Mucosa of stomach (tissue), 1 donor: ENCODE data around the gene F12.
"Not testable (repeated sequence)": the region's sequence is repeated elsewhere in the genome, so short reads cannot be mapped to it uniquely, and the experiment has no call there.

Experiments used
- H3K27me3 ChIP-seq: one replicate; pipeline ENCODE4 v1.7.0; 2013; ENCODE audit warnings: mild to moderate bottlenecking, low read length; ENCODE audit not compliant: control insufficient read depth, insufficient read depth
- H3K36me3 ChIP-seq: one replicate; pipeline ENCODE4 v1.7.0; 2013; ENCODE audit warnings: low read length; ENCODE audit not compliant: control insufficient read depth, insufficient read depth
- H3K4me1 ChIP-seq: one replicate; pipeline ENCODE4 v1.7.0; 2013; ENCODE audit warnings: mild to moderate bottlenecking, low read length; ENCODE audit not compliant: control insufficient read depth, insufficient read depth
- H3K4me3 ChIP-seq: one replicate; pipeline ENCODE4 v1.7.0; 2013; ENCODE audit warnings: low read length
- H3K9ac ChIP-seq: one replicate; pipeline ENCODE4 v1.7.0; 2013; ENCODE audit warnings: mild to moderate bottlenecking, low read length, moderate library complexity
- H3K9me3 ChIP-seq: one replicate; pipeline ENCODE4 v1.7.0; 2013; ENCODE audit warnings: mild to moderate bottlenecking, low read length, moderate library complexity; ENCODE audit not compliant: control insufficient read depth
- donor health status: Pancreatic carcinoma.

The F12 gene

DNA sequence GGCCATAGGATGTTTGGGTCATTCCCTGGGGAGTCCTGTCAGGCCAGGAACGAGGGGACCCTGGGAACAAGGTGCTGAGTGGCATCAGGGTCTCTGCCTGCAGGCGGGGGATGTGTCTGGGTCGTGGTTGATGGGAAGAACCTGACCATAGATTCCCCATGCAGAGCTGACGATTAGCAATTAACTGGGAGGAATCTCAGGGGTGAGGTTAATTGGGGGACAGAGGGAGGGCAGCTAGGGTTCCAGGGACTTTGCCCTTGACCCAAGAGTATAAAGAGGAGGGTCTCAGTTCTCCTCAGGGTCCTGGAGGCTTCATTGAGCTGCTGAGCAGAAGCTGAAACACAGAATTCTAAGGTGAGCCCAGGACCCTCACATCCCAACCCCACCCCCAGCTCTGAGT is 25.2 kb downstream of the F12 start, which contains the start of gene SLC34A1:
Gene SLC34A1 (plus strand): TSS at position 301 of the 400 bp plus-strand sequence. CDS start 1,308 bp downstream, outside the sequence.
- H3K9me3 ChIP-seq = no peaks in the 10 kb centered on the region
- H3K4me3 ChIP-seq = no peak within 1 kb of the TSS
- H3K9ac ChIP-seq = no peak within 1 kb of the TSS
- H3K27me3 ChIP-seq = no peaks in the 10 kb centered on the region
- peaks cover 2% of the 10 kb centered on the region for H3K4me1 ChIP-seq
- no peaks in the 10 kb centered on the region for H3K36me3 ChIP-seq

DNA sequence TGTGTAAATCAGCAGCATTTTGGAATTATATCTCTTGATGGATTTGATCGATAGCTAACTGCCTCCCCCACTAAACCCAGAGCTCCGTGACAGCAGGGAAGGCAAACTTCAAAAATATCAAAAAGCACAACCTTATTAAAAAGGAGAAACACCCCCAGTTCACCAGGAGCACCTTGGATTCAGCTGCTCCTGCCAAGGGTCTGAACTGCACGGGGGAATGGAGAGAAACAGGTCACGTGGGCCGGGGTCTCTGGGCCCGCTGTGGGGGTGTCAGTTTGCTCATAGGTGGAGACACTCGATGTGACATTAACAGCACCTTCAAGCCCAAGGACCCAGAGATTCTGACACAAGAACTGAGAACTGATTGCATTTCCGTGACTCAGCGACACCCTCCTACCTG is 26.2 kb downstream of the F12 start:
- no peak overlapping the region for H3K4me3 ChIP-seq
- H3K4me1 ChIP-seq = peaks cover 4% of the 10 kb centered on the region
- H3K9me3 ChIP-seq = no peaks in the 10 kb centered on the region
- no peak overlapping the region for H3K9ac ChIP-seq
- H3K27me3 ChIP-seq = no peaks in the 10 kb centered on the region
- H3K36me3 ChIP-seq = no peaks in the 10 kb centered on the region

DNA sequence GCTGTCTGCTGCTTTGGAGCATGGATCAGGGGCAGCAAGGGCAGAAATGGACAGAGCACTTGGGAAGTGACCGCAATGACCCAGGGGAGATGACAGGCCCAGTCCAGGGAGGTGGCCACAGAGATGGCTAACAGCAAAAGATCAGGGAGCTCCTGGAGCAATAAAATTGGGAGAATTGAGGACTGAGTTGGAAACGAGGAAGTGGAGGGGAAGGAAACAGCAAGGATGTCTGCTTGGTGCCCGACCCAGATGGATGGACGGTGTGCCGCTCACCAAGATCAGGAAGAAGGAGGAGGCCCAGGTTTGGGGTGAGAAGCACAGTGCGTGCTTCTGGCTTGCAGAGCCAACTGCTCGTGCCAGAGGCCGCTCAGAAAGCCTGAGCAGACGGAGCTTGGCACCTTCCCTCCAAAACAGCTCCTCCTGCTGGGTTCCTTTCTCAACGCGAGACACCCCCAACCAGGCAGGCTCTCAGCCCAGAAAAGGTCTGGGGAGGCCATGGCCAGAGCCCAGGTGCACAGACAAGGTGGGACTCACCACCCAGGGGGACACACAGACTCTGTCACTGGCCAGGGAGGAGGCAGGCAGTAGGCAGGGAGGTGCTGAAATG is 26.8 kb downstream of the F12 start:
- H3K27me3 ChIP-seq = no peaks in the 10 kb centered on the region
- H3K9ac ChIP-seq = no peak overlapping the region
- no peaks in the 10 kb centered on the region for H3K36me3 ChIP-seq

DNA sequence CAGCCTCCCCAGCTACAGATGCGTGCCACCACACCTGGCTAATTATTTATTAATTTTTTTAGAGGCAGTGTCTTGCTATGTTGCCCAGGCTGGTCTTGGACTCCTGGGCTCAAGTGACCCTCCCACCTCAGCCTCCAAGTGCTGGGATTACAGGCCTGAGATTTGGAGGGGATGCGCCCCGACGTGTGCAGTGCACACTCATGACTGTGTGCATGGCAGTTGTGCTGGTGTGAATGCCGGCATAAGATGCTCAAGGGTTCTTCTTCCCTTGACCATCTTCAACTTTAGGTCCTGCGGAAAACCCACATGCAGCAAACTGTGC is 28.6 kb downstream of the F12 start:
- no peaks in the 10 kb centered on the region for H3K27me3 ChIP-seq
- H3K9me3 ChIP-seq = no peaks in the 10 kb centered on the region
- no peak overlapping the region for H3K9ac ChIP-seq
- H3K36me3 ChIP-seq = no peaks in the 10 kb centered on the region
- H3K4me1 ChIP-seq = peaks cover 4% of the 10 kb centered on the region
- no peak overlapping the region for H3K4me3 ChIP-seq

More for the DNA sequence above, 26.8 kb downstream of the F12 start:
- Histone ChIP-seq H3K9me3 (no peaks in the 10 kb centered on the region), H3K4me3 (no peak overlapping the region), H3K4me1 (peaks cover 4% of the 10 kb centered on the region)

DNA sequence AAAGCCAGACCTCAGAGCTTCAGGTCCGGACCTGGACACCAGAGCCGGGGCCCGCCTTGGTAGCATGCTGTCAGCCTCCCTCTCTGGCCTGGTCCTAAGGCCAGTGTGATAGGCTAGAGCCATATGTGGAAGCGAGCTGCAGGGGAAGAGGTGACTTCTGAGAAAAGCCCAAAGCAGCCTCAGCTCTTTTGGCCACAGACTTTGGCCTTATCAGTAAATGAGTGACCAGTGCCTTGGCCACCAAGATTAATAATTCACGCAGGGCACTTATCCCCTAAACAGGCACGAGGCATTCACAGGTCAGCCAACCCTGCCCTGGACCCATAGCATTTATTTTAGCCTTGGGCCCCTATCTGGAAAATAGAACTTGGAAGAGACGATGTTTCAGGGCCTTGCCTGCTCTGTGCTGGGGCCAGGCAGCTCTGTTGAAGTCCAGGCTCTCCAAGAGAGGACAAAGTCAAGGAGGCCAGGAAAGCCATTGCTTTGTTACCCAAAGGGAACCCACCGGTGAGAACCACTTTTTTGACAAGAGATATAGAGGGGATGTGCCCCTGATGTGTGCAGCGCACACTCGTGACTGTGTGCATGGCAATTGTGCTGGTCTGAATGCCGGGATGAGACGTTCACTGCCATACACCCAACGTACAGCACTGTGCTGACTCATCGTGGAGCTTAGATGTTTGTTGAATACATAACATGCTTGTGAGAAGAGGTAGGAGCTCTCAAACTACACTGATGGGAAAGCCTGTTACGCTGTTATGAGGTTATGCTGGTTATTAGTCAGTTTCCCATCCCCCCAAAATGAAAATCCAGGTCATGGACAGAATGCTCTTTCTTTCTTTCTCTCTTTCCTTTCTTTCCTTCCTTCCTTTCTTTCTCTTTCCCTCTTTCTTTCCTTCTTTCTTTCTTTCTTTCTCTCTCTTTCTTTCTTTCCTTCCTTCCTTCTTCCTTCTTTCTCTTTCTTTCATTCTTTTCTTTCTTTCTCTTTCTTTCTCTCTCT is 30.2 kb downstream of the F12 start:
- Histone ChIP-seq H3K9ac (no peak overlapping the region), H3K9me3 (no peaks in the 10 kb centered on the region), H3K4me1 (peaks cover 4% of the 10 kb centered on the region), H3K27me3 (no peaks in the 10 kb centered on the region), H3K36me3 (no peaks in the 10 kb centered on the region), H3K4me3 (no peak overlapping the region)

DNA sequence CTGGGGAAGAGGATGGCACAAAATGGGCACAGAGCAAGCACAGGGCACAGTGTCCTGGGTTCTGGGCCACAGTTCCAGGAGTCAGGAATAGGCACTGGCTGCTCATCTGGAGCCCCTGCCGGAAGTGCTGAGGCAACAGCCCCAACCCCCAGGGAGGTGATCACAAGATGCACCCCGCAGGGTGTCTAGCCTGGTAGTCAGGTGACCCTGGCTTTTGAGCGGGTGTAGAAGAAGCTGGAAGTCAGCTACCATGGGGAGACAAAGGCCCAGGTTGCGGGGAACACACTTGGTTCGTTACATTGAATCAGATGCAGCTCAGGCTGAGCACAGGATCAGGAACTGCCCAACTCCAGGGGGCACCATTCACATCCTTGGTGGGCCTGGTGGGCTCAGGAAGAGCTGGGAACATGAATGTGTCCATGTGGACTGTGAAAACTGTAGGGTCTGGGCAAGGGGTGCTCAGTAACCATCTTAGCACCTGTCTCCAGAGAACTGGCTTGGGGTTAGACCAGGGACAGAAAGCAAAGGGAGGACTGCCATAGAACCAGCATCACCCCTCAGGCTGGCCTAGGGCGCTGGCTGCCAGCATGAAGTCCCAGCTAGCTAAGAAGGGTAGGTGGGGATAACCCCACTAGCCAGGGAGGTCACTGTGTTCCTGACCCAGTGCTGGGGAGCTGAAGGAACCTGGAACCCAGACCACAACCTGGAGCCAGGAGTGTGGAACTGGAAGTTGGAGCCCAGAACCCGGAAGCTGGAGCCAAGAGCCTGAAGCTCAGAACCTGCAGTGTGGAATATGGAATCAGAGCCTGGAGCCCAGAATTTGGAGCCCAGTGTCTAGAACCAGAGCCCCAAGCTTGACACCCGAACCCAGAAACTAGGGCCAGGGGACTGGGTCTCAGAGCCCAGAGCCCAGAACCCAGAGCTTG is 31.2 kb downstream of the F12 start:
- Histone ChIP-seq H3K9ac (no peak overlapping the region), H3K27me3 (no peaks in the 10 kb centered on the region), H3K4me1 (peaks cover 4% of the 10 kb centered on the region), H3K9me3 (no peaks in the 10 kb centered on the region), H3K4me3 (no peak overlapping the region), H3K36me3 (no peaks in the 10 kb centered on the region)

DNA sequence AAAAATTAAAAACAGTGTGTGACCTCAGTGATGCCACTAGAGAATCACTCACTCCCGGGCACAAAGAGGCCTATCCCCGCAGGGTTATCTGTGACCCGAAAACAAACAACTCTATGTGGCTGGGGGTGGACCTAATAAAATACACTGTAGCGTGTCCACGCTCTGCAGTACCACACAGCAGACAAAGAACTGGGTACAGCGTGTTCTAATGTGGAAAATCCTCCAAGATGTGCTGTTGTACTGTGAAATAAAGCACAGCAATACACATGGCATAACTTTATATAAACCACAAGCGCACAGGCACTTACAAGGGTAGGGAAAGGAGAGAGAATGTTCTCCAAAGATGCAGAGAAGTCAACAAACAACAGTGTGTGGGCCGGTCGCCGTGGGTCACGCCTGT is 33.3 kb downstream of the F12 start:
- no peaks in the 10 kb centered on the region for H3K27me3 ChIP-seq
- no peak overlapping the region for H3K4me3 ChIP-seq
- no peaks in the 10 kb centered on the region for H3K9me3 ChIP-seq
- no peaks in the 10 kb centered on the region for H3K36me3 ChIP-seq
- H3K9ac ChIP-seq = no peak overlapping the region
- peaks cover 11% of the 10 kb centered on the region for H3K4me1 ChIP-seq

DNA sequence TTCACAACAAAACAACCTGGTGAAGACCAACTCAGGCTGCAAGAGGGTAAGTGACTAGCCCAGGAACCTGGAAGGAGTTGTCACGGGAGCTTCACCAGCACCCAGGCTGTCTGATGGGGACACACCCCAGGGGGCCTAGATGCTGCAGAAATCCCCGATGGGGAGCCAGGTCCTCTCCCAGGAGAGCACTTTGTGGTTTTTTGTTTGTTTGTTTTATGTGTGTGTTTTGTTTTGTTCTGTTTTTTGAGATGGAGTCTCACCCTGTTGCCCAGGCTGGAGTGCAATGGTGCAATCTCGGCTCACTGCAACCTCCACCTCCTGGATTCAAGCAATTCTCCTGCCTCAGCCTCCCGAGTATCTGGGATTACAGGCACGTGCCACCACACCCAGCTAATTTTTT is 33.8 kb downstream of the F12 start:
- not testable (repeated sequence) for H3K36me3 ChIP-seq, H3K27me3 ChIP-seq, H3K4me3 ChIP-seq, H3K9me3 ChIP-seq, H3K9ac ChIP-seq
- peaks cover 14% of the 10 kb centered on the region for H3K4me1 ChIP-seq

DNA sequence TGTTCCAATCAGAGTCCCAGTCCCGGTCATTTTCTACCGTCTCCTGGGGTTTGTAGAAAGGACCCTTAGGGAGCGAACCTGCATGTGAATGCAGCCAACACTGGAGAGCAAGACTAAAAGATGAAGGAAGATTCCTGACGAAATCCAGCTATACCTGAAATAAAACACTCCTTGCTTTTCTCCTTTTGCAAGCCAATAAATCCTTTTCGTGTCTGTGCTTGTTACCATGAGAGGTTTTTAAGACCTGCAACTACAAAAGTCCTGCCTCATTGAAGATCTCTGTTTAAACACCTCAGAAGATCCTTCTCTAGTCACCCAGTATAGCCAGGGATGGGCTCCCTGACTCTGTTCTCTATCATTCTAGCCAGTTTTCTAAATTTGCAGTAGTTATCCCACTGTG is 35.2 kb downstream of the F12 start:
- Histone ChIP-seq H3K9ac (no peak overlapping the region), H3K4me1 (peaks cover 24% of the 10 kb centered on the region), H3K36me3 (no peaks in the 10 kb centered on the region), H3K27me3 (no peaks in the 10 kb centered on the region), H3K4me3 (no peak overlapping the region), H3K9me3 (no peaks in the 10 kb centered on the region)

DNA sequence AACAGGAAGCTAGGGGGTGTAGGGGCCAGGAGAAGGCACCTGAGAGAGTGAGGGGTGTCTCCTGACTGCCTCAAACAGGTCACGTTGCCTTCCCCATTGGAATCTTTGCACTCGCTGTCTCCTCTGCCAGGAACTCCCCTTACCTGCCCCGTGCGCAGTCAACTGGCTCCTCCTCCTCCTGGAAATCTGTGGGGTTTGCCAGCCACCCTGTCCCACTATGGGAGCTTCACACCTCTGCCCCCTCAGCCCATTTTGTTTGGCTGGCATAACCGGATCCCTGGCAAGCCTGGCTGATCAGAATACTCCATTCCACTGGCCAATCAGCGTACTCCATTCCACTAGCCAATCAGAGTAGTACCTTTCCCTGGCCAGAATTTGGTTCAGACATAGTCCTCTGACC is 35.6 kb downstream of the F12 start:
- Histone ChIP-seq H3K9me3 (no peaks in the 10 kb centered on the region), H3K27me3 (no peaks in the 10 kb centered on the region), H3K4me3 (no peak overlapping the region), H3K4me1 (peaks cover 26% of the 10 kb centered on the region), H3K9ac (no peak overlapping the region), H3K36me3 (no peaks in the 10 kb centered on the region)

DNA sequence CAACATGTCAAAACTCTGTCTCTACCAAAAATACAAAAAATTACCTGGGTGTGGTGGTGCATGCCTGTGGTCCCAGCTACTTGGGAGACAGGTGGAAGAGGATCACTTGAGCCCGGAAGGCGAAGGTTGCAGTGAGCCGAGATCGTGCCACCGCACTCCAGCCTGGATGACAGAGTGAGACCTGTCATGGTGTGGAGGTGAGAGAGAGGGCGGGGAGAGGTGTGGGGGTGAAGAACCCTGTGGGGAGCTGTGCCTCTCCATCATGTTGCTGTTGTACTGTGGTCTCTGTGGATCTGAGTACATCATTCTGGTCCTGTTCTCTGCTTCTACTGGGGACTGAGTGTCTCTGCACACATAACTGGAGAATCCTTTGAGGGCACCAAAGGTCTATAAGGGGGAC is 36.5 kb downstream of the F12 start:
- H3K36me3 ChIP-seq = no peaks in the 10 kb centered on the region
- no peaks in the 10 kb centered on the region for H3K27me3 ChIP-seq
- no peak overlapping the region for H3K4me3 ChIP-seq
- H3K9ac ChIP-seq = no peak overlapping the region
- peaks cover 35% of the 10 kb centered on the region for H3K4me1 ChIP-seq
- H3K9me3 ChIP-seq = no peaks in the 10 kb centered on the region
